ENCODE measurements around the gene MVK.

DNA sequence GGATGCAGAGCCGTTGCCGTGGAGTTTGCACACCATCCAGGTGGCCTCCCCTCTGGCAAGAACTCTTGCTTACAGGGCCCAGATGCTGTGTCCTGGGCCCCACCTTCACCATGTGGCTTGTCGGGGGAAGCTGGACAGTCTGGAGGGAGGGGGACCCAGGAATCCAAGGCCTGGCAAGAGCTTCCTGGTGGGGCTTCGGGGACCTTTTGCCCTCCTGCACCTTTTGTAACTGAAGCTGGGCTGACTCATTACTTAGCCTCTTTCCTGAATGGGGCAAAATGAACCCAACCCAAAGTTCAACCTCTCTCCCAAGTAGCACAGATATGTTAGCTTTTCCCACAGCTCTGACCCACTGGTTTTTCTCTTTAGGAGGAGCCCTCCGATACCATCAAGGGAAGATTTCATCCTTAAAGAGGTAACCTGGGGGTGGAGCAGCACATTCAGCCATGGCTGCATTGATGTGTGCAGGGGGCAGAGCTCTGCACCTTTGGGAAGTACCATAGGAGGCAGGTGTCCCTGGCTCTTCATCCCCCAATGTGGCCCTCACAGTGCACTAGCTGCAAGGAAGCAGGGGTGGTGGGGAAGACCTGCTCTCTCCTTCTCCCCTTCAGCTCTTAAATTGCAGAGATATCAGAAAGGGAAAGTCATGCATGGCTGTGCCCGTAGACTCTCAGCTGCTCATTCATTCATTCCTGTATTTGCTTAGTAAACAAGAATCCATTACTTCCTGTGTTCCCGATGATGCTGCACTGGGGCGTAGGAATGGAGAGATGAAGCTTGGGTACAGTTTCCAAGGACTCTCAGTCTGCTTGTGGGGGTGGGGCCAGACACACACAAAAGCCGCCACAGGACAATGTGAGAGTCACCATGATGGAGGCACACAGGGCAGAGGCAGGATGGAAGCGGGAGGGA, 13.0 kb downstream of the MVK start:
- TF ChIP-seq, protein P1, sequence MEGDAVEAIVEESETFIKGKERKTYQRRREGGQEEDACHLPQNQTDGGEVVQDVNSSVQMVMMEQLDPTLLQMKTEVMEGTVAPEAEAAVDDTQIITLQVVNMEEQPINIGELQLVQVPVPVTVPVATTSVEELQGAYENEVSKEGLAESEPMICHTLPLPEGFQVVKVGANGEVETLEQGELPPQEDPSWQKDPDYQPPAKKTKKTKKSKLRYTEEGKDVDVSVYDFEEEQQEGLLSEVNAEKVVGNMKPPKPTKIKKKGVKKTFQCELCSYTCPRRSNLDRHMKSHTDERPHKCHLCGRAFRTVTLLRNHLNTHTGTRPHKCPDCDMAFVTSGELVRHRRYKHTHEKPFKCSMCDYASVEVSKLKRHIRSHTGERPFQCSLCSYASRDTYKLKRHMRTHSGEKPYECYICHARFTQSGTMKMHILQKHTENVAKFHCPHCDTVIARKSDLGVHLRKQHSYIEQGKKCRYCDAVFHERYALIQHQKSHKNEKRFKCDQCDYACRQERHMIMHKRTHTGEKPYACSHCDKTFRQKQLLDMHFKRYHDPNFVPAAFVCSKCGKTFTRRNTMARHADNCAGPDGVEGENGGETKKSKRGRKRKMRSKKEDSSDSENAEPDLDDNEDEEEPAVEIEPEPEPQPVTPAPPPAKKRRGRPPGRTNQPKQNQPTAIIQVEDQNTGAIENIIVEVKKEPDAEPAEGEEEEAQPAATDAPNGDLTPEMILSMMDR (optimal IDR thresholded peaks at IDR 0.05 in 1 of 3, IDR thresholded peaks at IDR 0.05 in 1 of 3, conservative IDR thresholded peaks at IDR 0.05 in 1 of 3; ENCODE audit: extremely low read depth in 1 of 3, insufficient read depth in 2 of 3, low read length in 3 of 3): no peak
- no peak for TF ChIP-seq EZH2 (IDR thresholded peaks at IDR 0.05; ENCODE audit: low read length)
